DMS53 treated with DMSO at 0.1 percent for 48 hours (cell line): ENCODE data around the gene CCT7.
"Not testable (repeated sequence)": the region's sequence is repeated elsewhere in the genome, so short reads cannot be mapped to it uniquely, and the experiment has no call there.

Source experiments
- DNase-seq: peaks from one replicate; lab custom pipeline; 2025; ENCODE audit not compliant: unreplicated experiment; lab: John Stamatoyannopoulos, UW

CCT7 gene

DNA sequence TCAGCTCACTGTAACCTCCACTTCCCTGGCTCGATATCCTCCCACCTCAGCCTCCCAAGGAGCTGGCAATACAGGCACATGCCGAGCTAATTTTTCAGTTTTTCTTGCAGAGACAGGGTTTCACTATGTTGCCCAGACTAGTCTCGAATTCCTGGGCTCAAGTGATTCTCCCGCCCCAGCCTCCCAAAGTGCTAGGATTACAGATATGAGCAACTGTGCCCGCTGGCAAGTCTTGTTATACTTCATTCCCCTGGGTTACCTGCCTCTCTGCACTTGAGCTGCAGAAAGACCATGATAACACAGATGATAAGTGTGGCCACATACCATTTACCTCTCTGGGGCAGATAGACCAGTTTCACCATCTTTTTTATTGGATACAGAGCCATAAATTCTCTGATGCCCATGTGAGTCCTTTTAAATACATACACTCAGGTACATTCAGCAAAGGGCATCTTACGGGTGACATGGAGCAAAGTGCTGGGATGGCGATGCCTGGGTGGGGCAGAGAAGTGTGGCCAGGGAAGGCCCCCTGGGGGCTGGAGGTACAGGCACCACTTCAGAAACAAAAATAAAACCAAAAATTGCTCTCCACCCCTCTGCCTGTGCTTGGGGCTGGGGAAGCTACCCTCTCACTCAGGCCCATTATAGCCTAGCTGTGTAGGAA is 20.4 kb downstream of the CCT7 start:
- no peak for DNase-seq

DNA sequence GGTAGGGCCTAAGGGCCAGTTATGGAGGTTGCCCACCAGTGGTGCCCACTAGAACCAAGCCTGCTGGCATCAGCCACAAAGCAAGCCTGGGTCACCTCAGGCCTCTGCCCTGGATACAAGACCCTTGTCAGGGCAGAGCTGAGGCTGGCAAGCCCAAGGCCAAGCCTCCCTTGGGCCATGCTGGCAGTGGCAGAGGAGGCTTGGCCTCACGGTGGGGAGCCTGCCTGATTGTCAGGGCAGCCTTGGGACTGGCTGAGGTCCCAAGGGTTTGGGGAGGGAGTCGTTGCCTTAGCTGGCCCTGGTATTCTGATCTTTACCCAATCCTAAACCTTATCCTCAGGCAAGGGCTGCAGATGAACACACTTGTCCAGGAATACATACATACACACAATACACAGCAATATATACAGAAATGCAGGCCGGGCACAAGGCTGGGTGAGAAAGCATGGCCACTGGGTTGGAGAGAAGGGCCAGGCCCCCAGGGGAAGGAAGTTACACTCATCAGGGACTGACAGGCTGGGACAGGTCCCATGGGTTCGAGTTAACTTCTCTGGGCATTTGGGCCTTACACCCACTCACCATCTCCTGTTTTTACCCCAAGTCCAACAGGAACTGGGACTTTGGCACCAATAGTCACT is 21.0 kb downstream of the CCT7 start:
- no peak for DNase-seq

GRCh38 chr2:73255907-73256617 is 22.0 kb downstream of the CCT7 start:
- DNase-seq = no peak

DNA sequence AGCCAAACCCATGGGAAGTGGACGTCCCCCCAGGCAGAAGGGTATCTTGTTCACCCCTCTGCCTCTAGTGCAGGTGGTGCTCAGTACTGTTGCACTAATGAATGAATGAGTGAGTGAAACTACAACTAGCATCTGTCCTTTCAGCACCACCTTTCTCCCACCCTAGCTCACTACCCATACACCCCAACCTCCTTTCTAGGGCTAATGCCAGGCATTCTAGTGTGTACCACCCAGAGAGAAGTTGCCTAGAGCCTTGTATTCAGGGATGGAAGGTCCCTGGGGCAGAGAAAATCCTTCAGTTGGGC is 22.5 kb downstream of the CCT7 start:
- no peak for DNase-seq

DNA sequence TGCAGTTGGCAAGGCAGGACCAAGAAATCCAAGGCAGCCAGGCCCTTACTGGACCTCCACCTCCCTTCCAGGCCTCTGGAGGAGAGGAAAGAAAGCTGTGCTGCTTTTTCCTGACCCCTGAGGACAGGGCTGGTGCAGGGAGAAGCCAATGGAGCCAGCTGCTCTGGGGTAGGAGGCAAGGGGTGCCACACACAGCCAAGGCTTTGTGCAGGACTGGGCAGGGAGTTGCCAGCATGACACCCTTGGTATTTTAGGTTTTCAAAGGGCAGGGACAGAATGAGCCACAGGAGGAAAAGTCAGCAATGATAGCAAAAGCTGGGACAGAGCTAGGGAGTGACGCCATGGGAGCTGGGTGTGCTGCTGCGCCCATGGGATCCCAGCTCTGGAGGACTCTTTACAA is 22.9 kb downstream of the CCT7 start:
- DNase-seq = no peak

DNA sequence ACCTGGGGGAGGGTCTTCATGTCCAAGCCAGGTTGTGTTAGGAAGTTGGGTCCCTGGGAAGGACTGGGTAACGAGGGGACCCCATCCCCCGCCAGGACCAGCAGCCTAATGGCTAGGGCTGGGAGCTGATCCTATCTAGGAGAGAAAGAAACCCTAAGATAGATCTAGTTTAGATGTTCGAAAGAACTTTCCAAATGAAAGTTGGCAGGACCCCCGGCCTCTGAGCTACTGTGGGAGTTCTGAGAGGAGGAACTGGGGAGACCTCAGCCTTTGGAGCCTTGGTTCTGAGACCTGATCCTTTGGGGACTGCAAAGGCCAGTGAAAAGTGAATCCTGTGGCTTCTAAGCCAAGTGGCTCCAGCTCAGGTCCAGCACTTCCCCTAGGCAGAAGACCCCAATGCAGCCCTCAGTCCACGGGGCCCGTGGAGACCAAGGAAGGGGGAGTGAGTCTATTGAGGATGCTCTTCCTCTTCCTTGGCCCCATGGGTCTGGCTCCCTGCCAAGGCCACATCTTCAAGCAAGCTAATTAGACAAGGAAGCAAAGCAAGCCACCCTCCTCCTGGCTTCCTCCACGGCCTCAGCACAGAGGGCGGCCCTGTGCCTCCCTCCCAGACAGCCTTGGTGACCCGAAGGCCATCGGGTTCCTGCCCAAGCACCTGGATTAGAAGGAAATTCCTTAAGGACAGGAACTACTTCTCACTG is 23.5 kb downstream of the CCT7 start:
- DNase-seq = no peak

DNA sequence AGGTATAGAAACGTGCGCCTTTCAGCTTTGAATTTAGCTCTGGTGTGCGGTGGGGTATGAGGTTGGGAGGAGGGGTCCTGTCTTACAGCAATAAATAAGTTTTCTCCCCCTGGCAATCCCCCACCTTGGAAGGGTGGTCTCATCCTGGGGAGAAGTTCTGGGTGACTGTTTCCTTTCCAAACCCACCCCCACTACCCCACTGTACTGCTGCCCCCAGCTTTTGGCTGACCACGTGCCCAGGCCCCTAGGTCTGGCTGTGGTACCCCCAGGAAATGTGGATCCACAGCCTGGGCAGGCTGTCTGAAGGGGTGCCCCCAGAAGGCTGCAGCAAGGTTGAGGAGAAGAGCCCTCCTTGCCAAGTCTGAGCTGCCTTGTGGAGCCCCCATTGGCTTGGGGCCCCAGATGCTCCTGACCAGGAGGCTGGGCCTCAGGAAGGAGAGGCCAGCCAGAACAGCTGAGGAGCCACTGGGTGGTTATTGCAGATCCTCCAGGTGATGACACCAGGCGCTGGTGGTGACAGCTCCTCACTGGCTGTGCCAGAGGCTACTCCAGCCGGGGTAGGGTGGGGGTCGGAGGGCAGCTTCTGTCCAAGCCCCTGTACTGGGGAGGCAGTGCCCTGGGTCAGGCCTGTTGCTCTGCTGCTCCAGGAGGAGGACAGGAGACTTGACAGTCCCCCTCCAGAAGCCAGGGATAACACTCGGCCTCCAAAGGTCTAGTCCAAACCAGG is 24.2 kb downstream of the CCT7 start:
- no peak for DNase-seq

DNA sequence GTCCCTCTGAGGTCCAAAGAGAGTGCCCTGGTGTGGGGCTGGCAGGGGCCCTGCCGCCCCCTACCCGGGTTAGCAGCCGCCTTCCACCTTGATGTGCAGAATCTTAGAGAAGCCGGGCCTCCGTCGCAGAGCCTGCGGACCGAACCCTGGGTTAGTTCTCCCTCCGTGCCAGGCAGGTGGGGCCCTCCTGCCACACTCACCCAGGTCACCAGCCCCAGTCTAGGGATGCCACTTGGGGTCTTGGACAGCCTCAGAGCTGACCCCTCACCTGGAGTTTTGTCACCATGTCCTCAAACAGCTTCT is 24.8 kb downstream of the CCT7 start:
- no peak for DNase-seq

- no peak for DNase-seq
Measured at GRCh38 chr2:73259276-73259675, 25.2 kb downstream of the CCT7 start.

DNA sequence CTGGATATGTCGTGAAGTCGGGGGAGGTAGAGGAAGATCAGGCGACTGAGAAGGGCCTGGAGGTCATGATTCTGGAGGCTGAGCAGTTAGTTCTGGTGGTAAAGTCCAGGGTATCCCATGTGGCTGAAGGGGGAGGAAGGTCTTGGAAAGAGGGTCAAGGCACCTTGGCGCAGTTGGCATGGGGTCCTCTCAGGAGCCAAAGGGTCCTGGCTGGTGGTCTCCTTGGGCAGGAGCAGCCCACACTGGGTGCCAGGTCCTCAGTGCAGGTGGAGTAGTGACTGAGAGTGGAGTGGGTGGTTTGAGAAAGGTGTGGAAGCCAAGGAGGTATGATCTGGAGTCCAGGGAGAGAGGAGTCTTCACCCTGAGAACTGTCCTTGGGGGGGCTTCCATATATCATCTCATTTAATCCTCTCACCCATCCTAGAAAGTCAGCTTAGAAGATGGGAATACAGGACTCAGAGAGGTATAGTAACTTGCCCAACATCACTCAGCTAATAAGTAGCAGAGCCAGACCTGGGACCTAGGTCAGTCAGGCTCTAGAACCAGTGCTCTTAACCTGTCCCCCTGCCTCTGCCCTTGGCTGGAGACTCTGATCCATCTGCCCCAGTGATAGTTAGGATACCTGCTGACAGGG is 25.7 kb downstream of the CCT7 start:
- DNase-seq = no peak

DNA sequence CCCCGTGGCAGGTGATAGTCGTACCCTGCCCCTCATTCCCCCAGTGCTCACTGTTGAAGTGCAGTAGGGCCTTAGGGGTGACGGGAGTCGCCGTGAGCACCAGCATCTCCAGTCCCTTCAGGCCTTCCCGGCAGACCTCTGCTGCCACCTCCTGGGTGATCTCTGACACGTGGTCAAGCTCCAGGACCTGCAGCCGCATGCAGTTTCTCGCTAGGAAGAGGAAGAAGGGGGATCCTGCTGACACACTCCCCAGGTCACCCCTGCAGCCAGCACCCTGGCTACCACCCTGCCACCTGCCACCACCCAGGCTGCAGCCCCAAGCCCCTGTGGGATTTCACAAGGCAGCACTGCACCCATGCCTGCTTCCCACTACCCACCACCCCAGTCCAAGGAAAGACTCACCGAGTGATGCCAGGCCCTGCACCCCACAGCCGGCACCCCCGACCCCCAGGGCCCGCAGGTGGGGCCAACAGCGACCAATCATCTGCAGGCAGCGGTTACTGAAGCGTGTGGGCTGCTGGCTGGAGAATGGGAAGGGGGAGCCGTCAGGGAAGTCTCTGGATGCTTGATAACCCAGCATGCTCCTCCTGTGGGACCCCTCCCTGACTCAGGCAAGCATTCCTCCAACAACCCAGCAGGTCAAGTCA is 26.4 kb downstream of the CCT7 start:
- no peak for DNase-seq

DNA sequence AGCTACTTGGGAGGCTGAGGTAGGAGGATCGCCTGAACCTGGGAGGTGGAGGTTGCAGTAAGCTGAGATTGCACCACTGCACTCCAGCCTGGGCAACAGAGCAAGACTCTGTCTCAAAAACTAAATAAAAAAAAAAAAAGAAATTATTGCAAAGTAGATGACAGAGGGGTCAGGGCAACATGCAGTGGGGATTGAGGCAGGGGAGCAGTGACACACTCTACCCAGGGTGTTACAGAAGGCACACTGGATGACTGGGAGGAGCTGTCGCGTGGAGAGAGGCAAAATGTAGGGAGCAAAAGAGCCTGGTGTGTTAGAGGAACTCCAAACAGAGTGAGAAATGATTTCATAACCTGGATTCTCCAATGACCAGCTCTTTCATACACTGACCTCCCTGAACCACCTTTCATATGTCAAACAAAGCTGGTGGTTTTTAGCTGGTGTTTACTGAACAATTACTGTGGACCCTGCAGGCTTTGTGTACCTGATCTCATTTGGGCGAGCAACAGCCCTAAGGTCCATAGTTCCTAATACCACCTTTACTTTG is 28.1 kb downstream of the CCT7 start:
- DNase-seq = no peak

GRCh38 chr2:73262691-73263429 is 28.8 kb downstream of the CCT7 start:
- DNase-seq = not testable (repeated sequence)

DNA sequence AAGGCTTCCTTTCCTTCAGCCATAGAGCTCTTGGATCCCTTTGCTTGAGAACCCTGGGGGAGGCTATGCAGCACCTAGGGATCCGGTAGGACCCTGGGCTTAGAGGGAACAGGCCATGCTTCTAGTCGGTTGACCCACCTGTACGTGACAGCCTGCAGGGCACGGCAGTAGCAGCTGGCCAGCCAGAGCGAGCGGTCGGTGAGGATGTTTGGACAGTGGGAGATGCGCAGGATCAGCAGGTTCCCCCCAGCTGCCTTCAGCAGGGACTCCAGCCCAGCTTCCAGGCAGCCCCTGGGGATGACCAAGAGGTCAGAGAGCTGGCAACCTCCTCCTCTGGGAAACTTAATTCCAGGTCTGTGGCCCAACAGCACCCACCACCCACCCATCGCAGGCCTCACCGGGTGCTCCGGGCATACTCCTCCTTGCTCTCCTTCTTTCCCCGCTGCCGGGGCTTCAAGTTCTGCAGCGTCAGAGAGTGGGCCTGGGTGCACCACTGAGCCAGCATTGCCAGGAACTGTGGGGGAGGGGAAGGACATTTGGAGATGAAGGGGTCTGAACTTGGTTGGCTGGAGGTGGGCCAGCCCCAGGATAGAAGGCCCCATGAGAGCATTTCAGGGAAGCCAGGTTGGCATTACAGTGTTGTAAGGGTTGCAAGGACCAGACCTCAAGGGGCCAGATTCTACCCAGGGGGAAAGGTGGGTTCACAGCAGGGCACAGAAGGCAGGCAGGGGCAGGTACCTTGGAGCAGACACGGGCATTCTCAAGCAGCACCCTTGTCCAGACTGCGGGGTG is 29.6 kb downstream of the CCT7 start:
- no peak for DNase-seq

GRCh38 chr2:73264332-73264606 is 30.2 kb downstream of the CCT7 start:
- DNase-seq = no peak

DNA sequence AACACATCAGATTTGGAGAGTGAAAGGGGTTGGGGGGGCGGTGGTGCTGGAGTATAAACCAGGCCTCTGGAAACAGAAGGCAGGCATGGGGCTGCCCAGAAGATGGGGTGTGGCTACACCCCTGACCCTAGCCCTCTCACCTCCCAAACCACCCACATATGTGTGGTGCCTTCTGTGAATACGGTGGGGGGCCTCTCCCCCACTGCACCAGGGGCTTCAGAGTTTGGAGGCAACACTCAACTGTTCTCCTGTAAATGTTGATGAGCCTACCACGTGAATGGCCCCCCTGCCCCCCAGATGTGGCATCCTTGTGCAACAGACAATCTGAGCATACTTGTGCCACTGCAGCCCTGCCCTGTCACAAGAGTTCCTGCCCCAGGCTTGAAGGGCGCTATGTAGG is 30.7 kb downstream of the CCT7 start:
- DNase-seq = no peak

- no peak for DNase-seq
Measured at GRCh38 chr2:73265298-73266060, 31.4 kb downstream of the CCT7 start.
